Stimulated activated CD8-positive, alpha-beta memory T cell treated with anti-CD3 and anti-CD28 coated beads, Interleukin-12 subunit alpha, Interleukin-12 subunit beta, amount 100 ng/mL, for 1 hour (primary cell): Measurements from ENCODE around the gene XG.

ENCODE experiments used
- DNase-seq: peaks from one replicate; pipeline ENCODE4 v3.0.0-alpha.2; 2020; ENCODE audit warnings: low read depth

Gene XG

GRCh38 chrX:2820136-2820771 is 68.4 kb downstream of the XG start:
- no peak for DNase-seq

- DNase-seq, result no peak
These were observed 72.1 kb downstream of the XG start for GRCh38 chrX:2823795-2824386.

GRCh38 chrX:2824886-2825285 is 73.0 kb downstream of the XG start:
- no peak for DNase-seq

GRCh38 chrX:2828344-2828958 is 76.6 kb downstream of the XG start, which contains the start of gene GYG2:
GYG2 (plus strand) TSS chrX:2828930; CDS start chrX:2830189, 1,259 bp downstream.
- DNase-seq, result no peak

- no peak for DNase-seq
These were observed 77.1 kb downstream of the XG start for GRCh38 chrX:2828959-2829411.

- DNase-seq, result no peak
These were observed 77.8 kb downstream of the XG start for GRCh38 chrX:2829469-2830246.

- no peak for DNase-seq
These were observed 79.8 kb downstream of the XG start for GRCh38 chrX:2831471-2832228.

- no peak for DNase-seq
These were observed 86.1 kb downstream of the XG start for GRCh38 chrX:2837961-2838360.

GRCh38 chrX:2840961-2841360 is 89.1 kb downstream of the XG start:
- DNase-seq, result no peak

- DNase-seq, result no peak
These were observed 89.7 kb downstream of the XG start for GRCh38 chrX:2841537-2841936.

GRCh38 chrX:2846992-2847391 is 95.2 kb downstream of the XG start:
- DNase-seq, result no peak

- no peak for DNase-seq
These were observed 97.0 kb downstream of the XG start for GRCh38 chrX:2848871-2849301.

GRCh38 chrX:2854918-2855317 is 103.1 kb downstream of the XG start:
- DNase-seq, result no peak

GRCh38 chrX:2855761-2856160 is 103.9 kb downstream of the XG start:
- no peak for DNase-seq

- DNase-seq, result no peak
These were observed 105.7 kb downstream of the XG start for GRCh38 chrX:2857566-2857965.

- DNase-seq, result no peak
These were observed 107.5 kb downstream of the XG start for GRCh38 chrX:2859197-2859797.

GRCh38 chrX:2862404-2862803 is 110.6 kb downstream of the XG start:
- no peak for DNase-seq

- no peak for DNase-seq
These were observed 111.8 kb downstream of the XG start for GRCh38 chrX:2863646-2864045.
